Astrocyte of the cerebellum (primary cell): ENCODE measurements around the gene RAB11FIP2.
"Not testable (repeated sequence)": the region's sequence is repeated elsewhere in the genome, so short reads cannot be mapped to it uniquely, and the experiment has no call there.

Experiments used
- DNase-seq: peaks from one replicate; pipeline ENCODE4 v3.0.0-alpha.2; 2011; ENCODE audit warnings: low read depth
- H3K4me3 ChIP-seq: 2 replicates; pipeline ENCODE4 v1.5.1; 2011; ENCODE audit warnings: mild to moderate bottlenecking, low read depth, low read length, moderate library complexity
- CTCF ChIP-seq: IDR thresholded peaks from 2 replicates; pipeline ENCODE4 v1.5.1; 2012; ENCODE audit warnings: low read length, low read depth, moderate library complexity, mild to moderate bottlenecking; ENCODE audit errors: missing control alignments
- in situ Hi-C: cut with HindIII; loops from 2 replicates; pipeline ENCODE4 v1.10.0; 2017; ENCODE audit warnings: low sequenced_read_pairs

Gene RAB11FIP2

GRCh38 chr10:118046395-118047156 is at the start of gene RAB11FIP2:
Gene RAB11FIP2 (minus strand): TSS chr10:118046941. CDS start chr10:118046163, 778 bp downstream.
- peak; percentile 28 for TF ChIP-seq CTCF
- H3K4me3 ChIP-seq: peak within 1 kb of the TSS; percentile 63
- peak; percentile 70 for DNase-seq
- in situ Hi-C loops: no loop called here

- TF ChIP-seq CTCF: no peak
- no peak overlapping the region for H3K4me3 ChIP-seq
- in situ Hi-C loops: no loop called here
- no peak for DNase-seq
Observed at GRCh38 chr10:118096022-118096421, 49.3 kb upstream of the RAB11FIP2 start.

- in situ Hi-C loops: no loop called here
- DNase-seq: no peak
- no peak for TF ChIP-seq CTCF
- H3K4me3 ChIP-seq: no peak overlapping the region
Observed at GRCh38 chr10:118092209-118092608, 45.5 kb upstream of the RAB11FIP2 start.

GRCh38 chr10:118080817-118081216 is 34.1 kb upstream of the RAB11FIP2 start:
- H3K4me3 ChIP-seq: no peak overlapping the region
- in situ Hi-C loops: no loop called here
- DNase-seq: no peak
- TF ChIP-seq CTCF: no peak

- TF ChIP-seq CTCF: no peak
- no peak for DNase-seq
- H3K4me3 ChIP-seq: no peak overlapping the region
- in situ Hi-C loops: no loop called here
Observed at GRCh38 chr10:118076705-118077104, 30.0 kb upstream of the RAB11FIP2 start.

GRCh38 chr10:118072840-118073239 is 26.1 kb upstream of the RAB11FIP2 start:
- no peak for TF ChIP-seq CTCF
- no peak for DNase-seq
- no peak overlapping the region for H3K4me3 ChIP-seq
- in situ Hi-C loops: no loop called here

- not testable (repeated sequence) for DNase-seq, H3K4me3 ChIP-seq
- in situ Hi-C loops: loop anchor here (5.0 kb wide), 1 partner anchor 35 kb away; no protein-coding TSS in a partner anchor
Observed at GRCh38 chr10:118067389-118067788, 20.6 kb upstream of the RAB11FIP2 start.
